NCI-H1048 (cell line): ENCODE measurements around the gene BAIAP2L1.
"Not testable (repeated sequence)": the region's sequence is repeated elsewhere in the genome, so short reads cannot be mapped to it uniquely, and the experiment has no call there.

Source experiments
- DNase-seq: peaks from one replicate; lab custom pipeline; 2025; lab: John Stamatoyannopoulos, UW

BAIAP2L1 gene

DNA sequence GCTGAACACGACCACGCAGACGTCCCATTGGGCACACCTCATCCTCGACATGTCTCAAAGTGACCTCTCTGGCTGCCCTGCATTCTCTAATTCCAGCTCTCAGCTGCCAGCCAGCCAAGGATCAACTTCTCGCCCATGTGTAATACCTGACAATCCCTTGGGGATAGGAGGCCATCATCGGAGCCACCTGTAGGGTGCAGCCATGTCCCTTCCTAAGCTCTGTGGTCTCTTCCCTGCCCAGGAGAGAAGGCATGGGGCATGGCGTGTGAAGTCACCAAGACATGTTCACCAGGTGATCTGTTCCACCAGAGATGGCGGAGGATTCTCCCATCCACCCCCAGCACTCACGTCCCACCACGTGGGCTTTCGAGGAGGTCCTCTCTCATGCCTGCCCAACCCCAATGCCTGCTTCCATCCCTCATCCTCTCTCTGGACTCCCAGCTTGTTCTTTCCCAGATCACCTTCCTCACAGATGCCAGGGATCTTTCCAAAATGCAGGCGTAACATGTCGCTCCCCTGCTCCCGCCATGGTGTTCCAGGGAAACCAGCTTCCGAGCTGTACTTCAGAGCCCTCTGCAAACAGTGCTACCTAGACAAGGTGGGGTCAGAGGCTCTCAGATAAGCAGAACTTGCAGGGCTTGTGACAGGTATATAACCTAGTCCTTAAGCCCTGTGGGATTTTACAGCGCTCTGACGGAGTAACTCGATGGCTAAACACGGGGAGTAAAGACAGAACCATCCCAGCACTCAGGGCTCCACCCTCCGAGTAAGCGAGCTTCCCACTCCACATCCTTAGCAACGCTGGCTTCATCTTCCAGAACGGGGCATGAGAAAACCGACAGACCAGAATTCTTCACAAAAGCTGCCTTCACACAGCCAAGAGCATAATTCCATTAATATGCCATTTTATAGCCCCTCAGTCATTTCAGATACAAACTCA, 78.3 kb downstream of the BAIAP2L1 start:
- DNase-seq = no peak

DNA sequence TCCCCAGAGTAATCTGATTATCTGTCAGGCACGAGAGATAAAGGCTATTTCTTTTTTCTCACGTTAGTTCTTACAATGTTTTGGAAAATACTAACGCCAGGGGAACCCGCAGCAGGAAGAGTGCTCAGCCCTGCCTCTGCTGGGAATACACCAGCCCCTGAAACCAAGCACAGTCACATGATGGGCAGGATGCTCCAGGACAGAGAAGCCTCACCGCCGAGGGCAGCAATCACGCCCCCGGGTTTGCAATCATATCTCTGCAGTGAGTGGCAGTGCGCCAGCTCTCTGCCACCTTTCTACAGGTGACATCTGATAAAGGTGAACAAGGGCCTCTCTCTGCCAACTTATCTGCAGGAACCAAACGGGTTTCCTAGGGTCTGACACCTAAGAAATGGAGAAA, 79.6 kb downstream of the BAIAP2L1 start:
- no peak for DNase-seq

DNA sequence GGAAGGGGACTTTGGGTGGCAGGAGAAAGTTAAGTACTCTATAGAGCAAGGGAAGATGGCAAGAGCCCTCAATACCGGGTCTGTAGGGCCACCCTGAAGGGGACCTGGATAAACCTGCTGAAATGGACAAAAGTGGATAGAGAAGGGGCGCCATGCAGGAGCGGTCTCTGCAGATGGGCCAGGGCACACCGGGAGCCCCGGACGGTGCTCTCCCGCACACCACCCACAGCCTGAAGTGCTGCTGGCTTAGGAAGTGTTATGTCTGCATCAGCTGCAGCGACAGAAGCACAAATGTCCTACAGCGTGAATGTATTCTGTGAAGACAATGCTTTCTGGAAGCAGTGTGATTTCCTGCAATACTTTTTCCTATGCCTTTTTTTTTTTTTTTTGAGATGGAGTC, 81.7 kb downstream of the BAIAP2L1 start:
- no peak for DNase-seq

DNA sequence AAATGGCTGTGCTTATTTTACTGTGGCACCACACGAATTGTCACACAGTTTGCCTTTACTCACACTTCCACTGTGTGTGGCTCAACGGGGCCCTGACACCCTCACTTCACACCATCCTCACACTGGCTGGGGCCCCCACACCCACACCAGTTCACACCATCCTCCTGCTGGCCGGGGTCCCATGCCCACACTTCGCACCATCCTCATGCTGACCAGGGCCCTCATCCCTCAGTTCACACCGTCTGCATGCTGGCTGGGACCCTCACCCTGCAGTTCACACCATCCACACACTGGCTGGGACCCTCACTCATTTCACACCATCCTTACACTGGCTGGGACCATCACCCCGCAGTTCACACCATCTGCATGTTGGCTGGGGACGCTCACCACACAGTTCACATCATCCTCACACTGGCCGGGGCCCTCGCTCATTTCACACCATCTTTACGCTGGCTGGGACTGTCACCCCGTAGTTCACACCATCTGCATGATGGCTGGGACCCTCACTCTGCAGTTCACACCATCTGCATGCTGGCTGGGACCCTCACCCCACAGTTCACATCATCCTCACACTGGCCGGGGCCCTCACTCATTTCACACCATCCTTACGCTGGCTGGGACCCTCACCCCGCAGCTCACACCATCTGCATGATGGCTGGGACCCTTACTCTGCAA, 83.4 kb downstream of the BAIAP2L1 start:
- DNase-seq = no peak

DNA sequence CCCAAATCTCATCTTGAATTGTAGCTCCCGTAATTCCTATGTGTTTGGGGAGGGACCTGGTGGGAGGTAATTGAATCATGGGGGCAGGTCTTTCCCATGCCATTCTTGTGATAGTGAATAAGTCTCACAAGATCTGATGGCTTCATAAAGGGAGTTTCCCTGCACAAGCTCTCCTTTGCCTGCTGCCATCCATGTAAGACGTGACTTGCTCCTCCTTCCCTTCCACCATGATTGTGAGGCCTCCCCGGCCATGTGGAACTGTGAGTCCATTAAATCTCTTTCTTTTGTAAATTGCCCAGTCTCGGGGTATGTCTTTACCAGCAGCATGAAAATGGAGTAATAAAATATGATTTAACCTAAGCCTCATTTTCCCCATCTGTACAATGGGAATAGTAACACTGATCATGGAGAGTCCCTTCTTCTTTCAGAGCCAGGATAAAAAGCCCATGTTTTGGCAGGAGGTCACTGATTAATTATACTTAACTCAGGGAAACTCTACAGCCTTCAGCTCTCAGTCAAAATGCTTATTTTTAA, 84.8 kb downstream of the BAIAP2L1 start:
- not testable (repeated sequence) for DNase-seq

DNA sequence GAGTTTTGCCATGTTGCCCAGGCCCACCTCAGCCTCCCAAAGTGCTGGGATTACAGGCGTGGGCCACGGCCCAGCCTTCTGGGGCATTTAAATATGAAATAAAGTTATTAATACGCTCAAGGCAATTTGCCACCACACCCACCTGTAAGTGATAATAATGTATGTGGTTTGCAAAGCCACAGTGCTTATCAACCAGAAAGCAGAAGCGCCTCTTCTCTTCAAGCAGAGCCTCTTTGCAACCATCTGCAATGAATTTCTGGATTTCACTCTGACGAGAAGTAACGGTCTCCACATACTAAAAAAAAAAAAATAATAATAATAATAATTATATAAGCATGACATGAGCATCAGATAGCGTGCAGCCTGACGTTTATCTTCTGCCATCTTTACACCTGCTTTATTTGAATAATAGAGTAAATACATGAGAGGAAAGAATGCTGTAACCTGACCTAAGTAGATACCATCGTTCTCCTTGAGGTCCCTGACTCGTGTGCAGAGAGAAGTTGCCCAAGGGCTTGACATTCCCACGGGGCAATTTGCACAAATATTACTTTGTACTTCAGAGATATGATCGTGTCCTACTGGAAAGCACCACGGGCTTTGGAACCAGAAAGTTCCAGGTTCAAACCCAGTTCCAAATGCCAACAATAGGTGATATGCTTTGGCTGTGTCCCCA, 85.4 kb downstream of the BAIAP2L1 start:
- no peak for DNase-seq

DNA sequence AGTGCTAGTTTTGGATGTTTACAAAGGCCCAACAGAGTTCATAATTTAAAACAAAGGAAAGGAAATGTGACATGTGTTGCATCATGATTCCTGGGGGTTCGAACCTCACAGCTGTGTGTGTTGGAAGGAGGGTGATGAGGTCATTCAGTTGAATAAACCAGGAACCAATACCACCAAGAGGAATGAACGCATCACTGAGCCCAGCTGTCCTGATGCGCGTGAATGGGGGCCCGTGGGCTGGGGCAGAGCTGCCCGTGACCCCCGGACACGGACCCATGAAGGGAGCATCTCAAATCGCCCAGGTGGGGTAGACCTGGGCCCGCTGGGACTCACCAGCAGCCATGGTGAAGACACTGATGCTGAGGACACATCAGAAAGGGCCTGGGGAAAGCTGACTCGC, 86.4 kb downstream of the BAIAP2L1 start:
- DNase-seq = no peak

DNA sequence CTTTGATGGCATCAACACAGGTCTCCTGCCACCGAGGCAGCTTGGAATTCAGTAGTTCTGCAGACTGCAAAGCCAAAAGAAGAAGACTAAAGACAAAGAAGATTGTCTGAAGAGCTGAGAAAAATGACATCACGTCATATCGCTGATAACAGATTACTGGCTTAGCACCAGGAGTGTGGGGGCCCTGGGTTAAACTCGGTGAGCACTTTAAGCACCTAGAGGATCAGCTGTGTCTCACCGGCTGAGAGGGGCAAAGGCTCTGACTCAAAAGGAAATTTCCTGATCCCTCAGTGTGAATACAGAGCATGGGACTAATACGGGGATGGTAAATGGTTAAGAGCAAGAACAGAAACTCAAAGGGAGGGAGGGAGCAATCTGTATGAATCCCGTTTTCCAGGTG, 88.7 kb downstream of the BAIAP2L1 start:
- no peak for DNase-seq

DNA sequence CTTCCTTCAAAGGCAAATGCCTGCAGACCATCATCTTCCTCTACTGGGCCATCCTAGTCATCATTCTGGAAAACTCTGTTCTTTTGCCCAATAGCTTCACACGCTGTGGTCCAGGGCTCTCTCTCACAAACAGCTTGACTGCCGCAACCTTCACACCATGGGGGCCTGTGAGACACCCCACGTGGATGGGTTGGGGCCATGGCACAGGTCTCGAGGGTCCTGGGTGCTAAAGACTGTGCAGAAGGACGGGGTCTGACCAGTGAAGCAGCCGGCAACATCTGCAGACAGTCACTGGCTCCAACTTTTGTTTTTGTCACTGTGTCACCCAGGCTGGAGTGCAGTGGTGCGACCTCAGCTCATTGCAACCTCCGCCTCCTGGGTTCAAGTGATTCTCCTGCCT, 91.3 kb downstream of the BAIAP2L1 start:
- DNase-seq = no peak

DNA sequence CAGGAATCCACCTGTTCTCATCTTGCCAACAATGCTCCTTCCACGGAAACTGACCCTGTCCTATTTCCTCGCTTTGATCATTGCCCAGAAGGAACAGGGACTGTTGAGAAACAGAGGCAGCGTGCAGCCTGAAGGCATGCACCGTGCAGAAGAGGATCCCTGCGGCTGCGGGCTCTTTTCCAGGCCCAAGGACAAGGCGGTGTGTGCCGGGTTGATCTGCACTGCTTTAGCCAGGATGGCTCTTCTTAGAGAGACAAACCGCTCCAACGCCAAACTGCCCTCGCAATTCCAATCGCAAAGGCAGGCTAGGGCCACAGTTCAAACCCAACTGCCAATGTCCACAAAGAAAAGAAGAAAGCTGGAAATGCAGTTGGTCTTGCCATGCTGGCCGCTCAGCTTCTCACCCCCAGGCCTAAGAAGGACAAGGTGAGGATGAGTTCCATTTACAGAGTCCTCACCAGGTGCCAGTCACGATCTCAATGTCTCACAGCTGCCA, 92.9 kb downstream of the BAIAP2L1 start:
- no peak for DNase-seq

DNA sequence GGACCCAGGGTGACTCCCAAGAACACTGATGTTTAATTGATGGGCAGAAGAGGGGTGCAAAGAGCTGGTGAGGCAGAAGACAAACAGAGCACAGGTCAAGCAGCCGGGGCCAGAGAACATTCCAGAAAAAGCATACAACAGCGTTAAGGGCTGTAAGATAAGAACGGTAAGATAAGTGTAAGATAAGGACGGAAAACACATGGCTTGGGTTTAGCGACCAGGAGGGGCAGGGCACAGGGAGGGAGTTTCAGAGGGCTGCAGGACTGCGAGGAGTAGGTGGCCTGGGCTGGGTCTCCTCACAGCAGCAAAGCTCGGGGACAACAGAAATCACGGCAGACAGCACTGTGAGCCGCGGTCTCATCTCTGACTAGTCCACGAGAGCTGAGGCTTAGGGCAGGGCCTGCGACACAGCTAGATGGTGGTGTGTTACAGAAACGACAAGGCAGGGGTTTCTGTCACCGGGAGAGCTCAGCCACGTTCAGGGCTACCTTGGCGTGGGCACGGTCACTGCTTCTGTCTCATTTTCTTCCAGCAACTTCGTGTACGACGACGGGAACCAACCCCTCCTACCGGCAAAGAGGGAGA, 94.8 kb downstream of the BAIAP2L1 start:
- no peak for DNase-seq

DNA sequence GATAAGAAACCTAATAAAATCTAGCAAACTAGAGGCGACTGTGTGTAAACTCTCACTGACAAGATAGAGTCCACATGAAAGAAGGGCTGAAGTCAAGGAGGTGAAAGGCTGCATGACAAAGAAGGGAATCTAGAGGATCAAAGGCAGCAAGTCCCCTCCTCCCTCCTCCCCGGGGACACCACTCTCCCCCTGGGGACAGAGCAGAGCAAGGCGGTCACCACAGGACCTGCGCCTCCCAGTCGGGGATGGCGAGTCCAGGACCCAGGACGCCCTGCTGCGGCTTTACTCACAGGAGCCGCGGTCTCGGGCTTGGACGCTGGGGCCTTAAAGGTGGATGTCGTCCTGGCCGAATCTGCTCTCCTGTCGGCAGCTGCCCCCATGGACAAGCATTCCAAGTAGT, 97.0 kb downstream of the BAIAP2L1 start:
- no peak for DNase-seq

DNA sequence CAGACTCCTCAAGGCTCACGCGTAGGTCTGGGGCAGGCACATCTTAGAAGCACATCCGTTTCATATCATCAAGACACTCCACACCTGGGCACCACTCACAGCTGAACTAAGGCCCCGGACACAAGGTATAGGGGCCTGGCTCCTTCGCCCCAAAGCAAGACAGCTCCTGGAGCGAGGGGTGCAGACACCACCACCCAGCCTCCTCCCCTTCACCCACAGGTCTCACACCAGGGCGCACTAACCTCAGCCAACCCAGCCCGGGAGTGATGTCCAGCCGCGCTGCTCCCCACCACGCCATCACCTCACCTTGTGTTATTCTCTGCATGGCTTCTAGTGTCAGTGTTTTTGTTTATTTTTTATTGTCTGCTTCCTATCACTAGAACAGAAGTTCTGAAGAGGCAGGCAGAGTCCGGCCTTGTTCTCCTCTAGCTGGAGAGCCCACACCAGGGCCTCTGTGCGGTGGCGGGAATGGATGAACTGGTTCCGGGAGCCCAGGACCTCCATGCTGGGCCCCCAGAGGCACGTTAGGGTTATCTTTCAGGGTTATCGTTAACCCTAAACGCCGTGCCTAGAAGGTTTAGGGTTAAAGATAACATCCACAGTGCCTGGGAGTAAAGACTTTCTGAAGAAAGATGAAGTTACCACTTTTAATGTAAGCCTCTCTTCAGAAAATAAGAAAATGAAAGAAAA, 97.6 kb downstream of the BAIAP2L1 start:
- DNase-seq = no peak

DNA sequence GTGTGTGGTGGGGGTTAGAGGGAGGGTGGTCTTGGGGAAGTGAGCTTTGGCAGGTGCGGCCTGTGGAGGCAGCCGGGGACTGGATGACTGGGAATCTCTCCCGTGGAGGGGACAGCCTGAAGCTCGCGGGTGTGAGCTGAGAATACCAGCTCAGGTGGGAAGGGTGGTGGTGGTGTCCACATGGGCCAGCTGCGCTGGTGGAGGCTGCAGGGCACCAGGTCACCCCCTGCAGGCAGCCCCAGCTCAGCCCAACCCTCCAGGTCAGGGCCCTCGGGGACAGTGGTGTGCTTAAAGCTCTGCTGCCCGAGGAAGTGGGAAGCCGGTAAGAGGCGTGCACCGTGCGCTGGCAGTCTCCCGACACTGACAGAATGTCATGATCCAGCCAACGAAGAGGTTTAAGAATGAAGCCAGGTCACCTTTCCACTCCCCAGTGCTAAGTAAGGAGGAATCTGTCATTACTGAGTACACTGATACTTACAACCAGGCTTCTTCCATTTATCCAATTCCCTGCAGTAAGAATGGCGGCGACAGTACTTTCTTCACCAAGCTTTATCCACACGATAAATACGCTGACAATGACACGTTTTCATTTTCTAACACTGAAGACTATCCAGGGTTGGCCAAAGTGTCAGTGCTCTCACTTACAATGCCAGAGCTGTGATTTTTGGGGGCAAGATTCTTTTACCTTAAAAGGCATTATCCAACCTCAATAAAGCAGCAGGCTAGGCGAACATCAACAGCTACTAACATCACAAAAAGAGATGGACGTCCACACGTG, 99.0 kb downstream of the BAIAP2L1 start:
- no peak for DNase-seq

DNA sequence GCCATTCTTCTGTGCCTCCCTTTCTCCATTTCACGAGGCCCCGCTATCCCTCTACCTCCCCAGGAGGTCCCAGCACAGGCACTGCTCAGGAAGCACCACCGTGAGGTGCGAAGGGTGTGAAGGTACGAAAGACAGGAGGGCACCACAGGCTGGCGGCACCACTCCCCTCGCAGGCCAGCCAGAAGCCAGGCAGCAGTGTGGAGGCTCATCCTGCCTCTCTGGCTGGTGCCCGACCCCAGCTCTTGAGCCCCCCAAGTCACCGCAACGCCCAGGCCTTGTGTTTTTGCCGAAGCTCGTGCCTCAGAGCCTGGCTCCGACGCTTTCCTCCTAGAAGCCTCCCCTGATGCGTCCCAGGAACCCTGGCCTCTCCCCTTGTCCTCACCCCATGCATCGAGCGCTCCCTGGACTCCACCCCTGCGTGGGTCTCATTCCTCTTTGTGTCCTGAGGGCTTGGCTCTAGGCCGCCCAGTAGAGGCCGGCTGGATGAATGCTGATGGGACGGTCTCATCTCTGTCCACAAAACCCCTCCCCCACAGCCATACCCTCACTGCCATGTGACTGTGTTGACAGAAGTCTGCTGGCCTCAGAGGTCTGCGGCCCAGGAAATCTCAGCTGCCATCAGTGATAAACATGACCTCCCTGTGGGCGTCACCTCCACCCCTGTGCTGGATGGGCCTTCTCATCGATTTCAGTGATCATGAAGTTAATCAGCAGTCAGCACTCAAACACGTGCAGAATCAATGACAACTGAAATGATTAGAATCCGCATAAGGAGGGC, 100.1 kb downstream of the BAIAP2L1 start:
- no peak for DNase-seq

DNA sequence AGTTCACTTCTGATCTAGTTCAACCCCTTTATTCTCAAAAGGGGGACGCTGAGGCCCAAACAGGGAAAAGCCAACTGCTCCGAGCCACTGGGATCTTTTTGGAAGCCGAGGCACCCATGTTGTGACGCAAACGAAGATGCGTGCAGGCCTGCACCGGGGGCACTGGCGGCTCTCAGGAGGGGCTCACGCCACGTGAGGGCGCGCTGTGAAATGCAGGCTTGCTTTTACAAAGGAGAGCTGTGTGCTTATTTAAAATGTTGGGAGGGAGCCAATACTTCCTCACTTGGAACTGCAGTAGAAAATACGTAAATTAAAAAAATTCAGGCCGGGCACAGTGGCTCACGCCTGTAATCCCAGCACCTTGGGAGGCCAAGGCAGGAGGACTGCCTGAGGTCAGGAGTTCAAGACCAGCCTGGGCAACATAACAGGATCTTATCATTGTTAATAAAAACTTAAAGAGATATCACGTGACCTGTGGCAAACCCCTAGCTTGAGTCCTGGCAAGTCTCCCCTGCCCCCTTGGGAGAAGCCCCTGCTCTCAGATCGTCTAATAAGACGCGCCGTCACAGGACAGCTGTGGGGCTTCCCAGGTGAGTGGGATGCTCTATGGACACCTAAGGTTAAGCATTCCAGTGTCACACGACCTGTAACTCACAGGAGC, 103.1 kb downstream of the BAIAP2L1 start:
- no peak for DNase-seq

DNA sequence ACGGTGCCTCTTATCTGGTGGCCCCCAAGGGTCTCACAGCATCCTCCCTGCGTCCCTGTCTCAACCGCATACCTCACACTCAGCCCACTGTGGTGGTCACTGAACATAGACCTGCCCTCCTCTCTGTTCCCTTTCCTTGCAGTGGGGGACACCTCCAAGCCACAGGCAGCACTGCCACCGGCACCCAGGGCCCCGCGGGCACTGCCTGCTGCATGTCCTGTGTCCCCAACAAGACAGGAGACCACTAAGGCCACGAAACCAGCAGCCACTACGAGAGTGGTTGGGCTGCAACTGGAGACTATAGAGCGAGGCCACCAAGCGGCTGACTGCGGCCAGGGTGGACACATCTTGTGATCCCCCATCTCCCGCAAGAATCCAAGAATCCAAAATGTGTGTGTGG, 104.1 kb downstream of the BAIAP2L1 start:
- no peak for DNase-seq

DNA sequence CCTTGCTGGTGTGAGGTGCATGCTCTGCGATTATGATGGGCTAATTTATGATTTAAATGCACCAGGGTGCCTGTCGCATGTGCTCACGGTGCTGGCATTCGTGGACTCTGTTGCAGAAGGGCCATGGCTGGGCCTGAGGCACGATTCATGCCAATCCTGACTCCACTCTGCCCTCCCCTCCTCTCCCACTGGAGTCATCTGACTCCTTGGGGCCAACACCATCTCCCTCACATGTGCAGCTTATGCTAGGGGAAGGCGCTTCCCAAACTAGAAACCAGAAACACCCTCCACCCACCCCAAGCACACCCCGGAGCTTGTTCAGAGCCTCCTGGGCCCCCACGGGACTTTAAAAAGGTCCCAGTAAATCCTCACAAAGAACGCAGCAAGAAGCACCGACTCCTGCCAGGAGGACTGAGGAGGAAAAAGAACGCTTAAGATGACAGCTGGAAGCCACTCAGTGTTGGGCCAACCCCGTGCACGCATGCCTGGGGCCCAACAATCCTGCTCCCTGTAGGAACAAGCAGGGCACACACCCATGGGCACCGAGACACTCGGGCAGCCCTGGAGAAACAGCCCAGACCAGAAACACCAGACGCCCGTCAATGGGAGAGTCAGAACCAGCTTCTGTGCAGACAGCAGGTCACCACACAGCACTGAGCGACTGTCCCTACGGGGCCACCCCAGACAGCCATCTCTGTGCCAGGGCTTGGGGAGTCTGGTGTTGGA, 105.3 kb downstream of the BAIAP2L1 start:
- no peak for DNase-seq
